HepG2 (cell line): ENCODE data around the gene VPS4A. TPM values are rescaled to one million over a fixed set of nuclear protein-coding genes. Genes with fewer than 3 reads are reported as not detected.
"Not testable (repeated sequence)": the region's sequence is repeated elsewhere in the genome, so short reads cannot be mapped to it uniquely, and the experiment has no call there.

Experiments used
- ATAC-seq: fragments of 200-7000 bp; cut with Tn5 transposase; 3 replicates; pipeline ENCODE4 v1.9.1; 2020; ENCODE audit warnings: mild to moderate bottlenecking, moderate library complexity
- BruUV-seq: library from RNA; stranded (reverse); fragments of 400-500 nt; replicated peaks from 2 replicates; lab custom pipeline; 2021; lab: Mats Ljungman, UMichigan
- CTCF ChIA-PET: fragments of 300-600 bp; formaldehyde crosslinking; extraction: SDS; loops from one replicate; lab custom pipeline; 2021; ENCODE audit warnings: low total read pairs, inconsistent platforms, low intra/inter-chr PET ratio; lab: Yijun Ruan, JAX
- POLR2A ChIA-PET: fragments of 350-600 bp; sonication (Branson Sonifier 250); formaldehyde crosslinking; loops from one replicate; lab custom pipeline; 2020; ENCODE audit warnings: antibody characterized with exemption, inconsistent platforms; lab: Yijun Ruan, JAX
- DNase-seq: peaks from one replicate; pipeline ENCODE4 v3.0.0-alpha.2; 2015; ENCODE audit warnings: low spot score
- FAIRE-seq: peaks from 3 replicates; lab custom pipeline; 2011; peaks lifted over from hg19 to GRCh38; lab: Jason Lieb, UNC
- H2AFZ ChIP-seq: one replicate; pipeline ENCODE4 v1.6.1; 2011; ENCODE audit warnings: low read length, inconsistent platforms
- H3K27ac ChIP-seq: fragments of 300-600 bp; 3 replicates; pipeline ENCODE4 v1.8.0; 2011; ENCODE audit warnings: mixed run types, mild to moderate bottlenecking, mixed read lengths, low read length, inconsistent platforms; ENCODE audit not compliant: insufficient read depth; ENCODE audit errors: extremely low read length
- H3K27me3 ChIP-seq, 2 experiments: fragments of 200-600 bp in 1 of 2; 2 replicates in 1 of 2; 3 replicates in 1 of 2; pipeline versions ENCODE4 v1.6.0 to v1.8.0; 2011; ENCODE audit warnings: low read length in 2 of 2, mild to moderate bottlenecking in 2 of 2, moderate library complexity in 2 of 2, inconsistent platforms in 1 of 2; ENCODE audit not compliant: insufficient read depth in 2 of 2, control insufficient read depth in 1 of 2
- H3K36me3 ChIP-seq, 2 experiments: fragments of 200-600 bp in 1 of 2; replicated peaks in 1 of 2; 2 replicates in 1 of 2; 3 replicates in 1 of 2; pipeline versions ENCODE4 v1.5.1 to v1.8.0; 2011; ENCODE audit warnings: low read length in 2 of 2, inconsistent platforms in 1 of 2; ENCODE audit not compliant: insufficient read depth in 2 of 2, control insufficient read depth in 1 of 2
- H3K4me1 ChIP-seq: 2 replicates; pipeline ENCODE4 v1.5.1; 2012; ENCODE audit warnings: low read length, inconsistent platforms; ENCODE audit not compliant: insufficient read depth
- H3K4me2 ChIP-seq: 2 replicates; pipeline ENCODE4 v1.6.0; 2011; ENCODE audit warnings: low read depth, low read length, inconsistent platforms
- H3K4me3 ChIP-seq, 3 experiments: fragments of 200-600 bp in 1 of 3; sonication (generic), shearing (Covaris generic) in 1 of 3; replicated peaks in 1 of 3; 2 replicates each; pipeline ENCODE4 v1.5.1; 2011 to 2016; ENCODE audit warnings: low read length in 3 of 3, inconsistent platforms in 2 of 3, low read depth in 2 of 3, mild to moderate bottlenecking in 2 of 3, control low read depth in 1 of 3, mixed read lengths in 1 of 3; ENCODE audit not compliant: insufficient read depth in 1 of 3
- H3K79me2 ChIP-seq: one replicate; pipeline ENCODE4 v1.6.1; 2011; ENCODE audit warnings: low read length, inconsistent platforms; ENCODE audit not compliant: insufficient read depth
- H3K9ac ChIP-seq: 2 replicates; pipeline ENCODE4 v1.6.0; 2011; ENCODE audit warnings: mild to moderate bottlenecking, low read depth, low read length, inconsistent platforms; ENCODE audit not compliant: insufficient read depth
- H3K9me3 ChIP-seq: 2 replicates; pipeline ENCODE4 v1.5.1; 2012; ENCODE audit warnings: mild to moderate bottlenecking, low read length
- H4K20me1 ChIP-seq: 2 replicates; pipeline ENCODE4 v1.6.0; 2011; ENCODE audit warnings: inconsistent platforms, mild to moderate bottlenecking, low read length, moderate library complexity; ENCODE audit not compliant: insufficient read depth
- IRX3 ChIP-seq: sonication (generic); formaldehyde crosslinking; IDR thresholded peaks from 2 replicates; pipeline ENCODE4 v1.8.1; 2023; ENCODE audit warnings: mild to moderate bottlenecking, low read depth, missing genetic modification reagents, borderline replicate concordance
- JARID2 ChIP-seq: sonication (generic); formaldehyde crosslinking; IDR thresholded peaks from 2 replicates; pipeline ENCODE4 v1.8.1; 2023; ENCODE audit warnings: missing genetic modification reagents, inconsistent platforms; ENCODE audit not compliant: insufficient replicate concordance
- PBX2 ChIP-seq: IDR thresholded peaks from 2 replicates; pipeline ENCODE4 v1.6.1; 2016; ENCODE audit warnings: control low read depth
- TRIM22 ChIP-seq: fragments of 450-650 bp; IDR thresholded peaks from 2 replicates; pipeline ENCODE4 v1.6.1; 2017
- ZBTB38 ChIP-seq: sonication (generic); formaldehyde crosslinking; IDR thresholded peaks from 2 replicates; pipeline ENCODE4 v1.5.1; 2020; ENCODE audit warnings: mild to moderate bottlenecking, missing genetic modification reagents
- ZNF282 ChIP-seq: fragments of 450-650 bp; IDR thresholded peaks from 2 replicates; pipeline ENCODE4 v1.6.1; 2018; ENCODE audit not compliant: partially characterized antibody
- ZNF382 ChIP-seq: sonication (generic); formaldehyde crosslinking; IDR thresholded peaks from 2 replicates; pipeline ENCODE4 v1.5.0; 2020; ENCODE audit warnings: missing genetic modification reagents, mild to moderate bottlenecking, borderline replicate concordance
- ZNF724P ChIP-seq: sonication (generic); formaldehyde crosslinking; IDR thresholded peaks from 2 replicates; pipeline ENCODE4 v1.8.0; 2022; ENCODE audit warnings: missing genetic modification reagents, borderline replicate concordance
- ZNF780A ChIP-seq: sonication (generic); formaldehyde crosslinking; IDR thresholded peaks from 2 replicates; pipeline ENCODE4 v1.8.0; 2022; ENCODE audit warnings: mild to moderate bottlenecking, missing genetic modification reagents, moderate library complexity
- WGBS: methylation state at CpG from one replicate; pipeline ENCODE4 v1.1.6; 2017; ENCODE audit warnings: low lambda C conversion rate; 5-methylcytosine and 5-hydroxymethylcytosine counted together
- in situ Hi-C: cut with HindIII; loops from 2 replicates; pipeline ENCODE4 v1.10.0; 2017; ENCODE audit warnings: low pct_unique_long_range_greater_than_20kb; ENCODE audit not compliant: extremely low pct_ligation_motif_present
- intact Hi-C: fragments of 100-400 bp; cut with micrococcal nuclease; formaldehyde crosslinking; loops from one replicate; pipeline ENCODE4 v1.10.0; 2022; ENCODE audit not compliant: unreplicated experiment
- polyA plus RNA-seq, 8 experiments: library from polyadenylated mRNA; depleted of rRNA in 3 of 8; stranded (reverse) in 7 of 8; unstranded in 1 of 8; fragments of >200 nt; fragmentation: Illumina TruSeq in 4 of 8; extraction: Trizol in 4 of 8; gene quantifications; 2 replicates each; pipeline versions ENCODE4 v1.2.1 to v1.2.3, GENCODE V29; 2011 to 2016; ENCODE audit warnings: low read depth in 4 of 8, missing spikeins in 1 of 8, mixed read lengths in 1 of 8; ENCODE audit not compliant: insufficient read depth in 1 of 8
- total RNA-seq, 5 experiments: library from RNA; depleted of rRNA; stranded (reverse); fragments of >200 nt; fragmentation: Illumina TruSeq; extraction: Trizol; gene quantifications; 2 replicates each; pipeline ENCODE4 v1.2.3, GENCODE V29; 2016; ENCODE audit warnings: low read depth in 1 of 5

Gene VPS4A
- total and polyA plus RNA-seq, 2 of the 13 experiments (the other 11 are each of a cell fraction or from before 2014, with no cell fraction given) = 13.2 to 27.9 TPM

- no peak for TF ChIP-seq PBX2 (CRISPR knock-in tag)
- TF ChIP-seq IRX3 = no peak
- no peak for TF ChIP-seq ZNF780A (CRISPR knock-in tag)
- no peak for TF ChIP-seq ZNF282
- no peak for TF ChIP-seq ZBTB38 (CRISPR knock-in tag)
- TF ChIP-seq TRIM22 = no peak
- TF ChIP-seq ZNF724P = no peak
- TF ChIP-seq JARID2 (CRISPR knock-in tag) = no peak
- no peak for TF ChIP-seq ZNF382
Measured at GRCh38 chr16:69351309-69352027, 40.3 kb downstream of the VPS4A start, which contains the start of gene TMED6 (continued).

GRCh38 chr16:69360070-69360469 lies 48.9 kb downstream of the VPS4A start:
- H3K79me2 ChIP-seq, CTCF ChIA-PET, H3K9ac ChIP-seq, intact Hi-C loops, H3K9me3 ChIP-seq, BruUV-seq, in situ Hi-C loops, H2AFZ ChIP-seq, DNase-seq, H3K27me3 ChIP-seq, ATAC-seq, FAIRE-seq, H3K4me3 ChIP-seq, POLR2A ChIA-PET, H3K27ac ChIP-seq, H3K4me2 ChIP-seq, H4K20me1 ChIP-seq: not testable (repeated sequence)
- peaks cover 6 to 13% of the 10 kb centered on the region in 2 experiments; a peak in 4 of 5 replicates for H3K36me3 ChIP-seq
- 98% methylated on average over 9 of the region's 9 CpGs for WGBS
- H3K4me1 ChIP-seq = peaks cover 16% of the 10 kb centered on the region
